Epithelial cell of esophagus (primary cell): ENCODE measurements around the gene TRIM59.

Source experiments
- DNase-seq: peaks from one replicate; pipeline ENCODE4 v3.0.0; 2010; ENCODE audit warnings: low read depth
- H3K4me3 ChIP-seq: 2 replicates; pipeline ENCODE4 v1.5.1; 2011; ENCODE audit warnings: mild to moderate bottlenecking, low read length, control low read depth
- CTCF ChIP-seq: IDR thresholded peaks from 2 replicates; pipeline ENCODE4 v1.5.1; 2011; ENCODE audit warnings: low read depth, mild to moderate bottlenecking, low read length, control low read depth, inconsistent platforms; ENCODE audit not compliant: insufficient read depth; ENCODE audit errors: missing control alignments

Gene TRIM59

GRCh38 chr3:160473978-160474377 is 24.4 kb upstream of the TRIM59 start:
- H3K4me3 ChIP-seq: no peak overlapping the region
- DNase-seq: peak; percentile 85
- TF ChIP-seq CTCF: no peak

- DNase-seq: no peak
- H3K4me3 ChIP-seq: no peak overlapping the region
- no peak for TF ChIP-seq CTCF
Measured at GRCh38 chr3:160473221-160473620, 23.6 kb upstream of the TRIM59 start.

DNA sequence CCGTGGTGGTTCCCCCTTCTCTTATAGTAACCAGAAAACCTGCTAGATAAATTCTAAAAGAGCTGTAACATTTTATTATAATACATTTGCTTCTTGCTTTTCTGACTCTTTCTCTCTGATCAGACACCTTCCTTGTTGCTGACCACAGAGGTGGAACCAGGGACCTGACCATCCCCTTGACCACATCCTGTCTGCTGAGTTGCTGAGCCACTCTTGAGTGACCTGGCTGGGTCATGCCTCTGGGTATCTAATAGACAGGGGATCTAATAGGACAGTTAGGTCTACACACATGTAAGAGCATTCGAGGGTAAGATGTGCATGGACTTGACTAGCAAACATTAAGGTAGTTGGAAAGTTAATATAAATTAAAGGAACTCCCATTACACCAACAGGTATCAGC is 22.8 kb upstream of the TRIM59 start:
- no peak for DNase-seq
- no peak for TF ChIP-seq CTCF
- no peak overlapping the region for H3K4me3 ChIP-seq

- DNase-seq: no peak
- TF ChIP-seq CTCF: no peak
- H3K4me3 ChIP-seq: no peak overlapping the region
Measured at GRCh38 chr3:160471892-160472291, 22.3 kb upstream of the TRIM59 start.

DNA sequence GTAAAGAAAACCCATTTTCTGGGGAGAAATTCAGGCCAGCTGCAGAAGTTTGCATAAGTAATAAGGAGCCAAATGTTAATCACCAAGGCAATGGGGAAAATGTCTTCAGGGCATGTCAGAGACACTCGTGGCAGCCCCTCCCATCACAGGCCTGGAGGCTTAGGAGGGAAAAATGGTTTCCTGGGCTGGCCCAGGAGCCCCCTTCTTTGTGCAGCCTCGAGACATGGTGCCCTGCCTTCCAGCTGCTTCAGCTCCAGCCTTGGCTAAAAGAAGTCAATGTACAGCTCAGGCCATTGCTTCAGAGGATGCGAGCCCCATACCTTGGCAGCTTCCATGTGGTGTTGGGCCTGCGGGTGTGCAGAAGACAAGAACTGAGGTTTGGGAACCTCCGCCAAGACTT is 20.6 kb upstream of the TRIM59 start:
- no peak for TF ChIP-seq CTCF
- H3K4me3 ChIP-seq: no peak overlapping the region
- no peak for DNase-seq

DNA sequence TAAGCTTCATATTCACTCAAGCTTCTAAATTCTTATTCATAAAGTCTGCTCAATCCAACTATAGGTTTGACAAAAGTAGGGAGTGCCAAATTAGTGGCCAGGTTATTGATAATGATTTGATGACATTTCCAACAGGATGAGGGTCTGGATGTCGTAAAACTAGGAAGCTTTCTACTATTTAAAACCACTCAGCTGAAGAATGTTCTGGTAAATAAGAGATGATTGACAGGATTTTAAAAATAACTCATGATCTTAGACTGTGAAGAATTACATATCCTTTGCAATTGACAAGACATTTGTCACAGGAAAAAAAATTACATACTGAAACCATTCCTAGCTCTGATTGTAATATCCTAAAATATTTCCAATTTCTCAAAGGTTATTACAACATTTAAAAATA is 15.4 kb upstream of the TRIM59 start:
- H3K4me3 ChIP-seq: no peak overlapping the region
- TF ChIP-seq CTCF: no peak
- no peak for DNase-seq

GRCh38 chr3:160464321-160464720 is 14.7 kb upstream of the TRIM59 start:
- no peak for TF ChIP-seq CTCF
- no peak overlapping the region for H3K4me3 ChIP-seq
- no peak for DNase-seq
